Suprapubic skin (tissue), 4 donors: ENCODE results near the gene DENND4C.

Experiments used
- EP300 ChIP-seq: sonication (generic); formaldehyde crosslinking; IDR thresholded peaks from one replicate; pipeline ENCODE4 v1.6.1; 2017; ENCODE audit warnings: antibody characterized with exemption
- POLR2A ChIP-seq, 2 donors: fragments of 450-650 bp; IDR thresholded peaks; one replicate each; pipeline ENCODE4 v1.6.1; 2017; ENCODE audit warnings: antibody characterized with exemption in 2 of 2, mild to moderate bottlenecking in 2 of 2, moderate library complexity in 2 of 2
- POLR2AphosphoS5 ChIP-seq, 3 donors: sonication (generic); formaldehyde crosslinking; IDR thresholded peaks; one replicate each; pipeline ENCODE4 v1.6.1; 2017; ENCODE audit warnings: antibody characterized with exemption in 3 of 3
- TF ChIP-seq, protein P1 (sequence below), 2 donors: fragments of 200-600 bp in 1 of 2; fragments of 450-650 bp in 1 of 2; sonication (generic) in 1 of 2; IDR thresholded peaks; one replicate each; pipeline ENCODE4 v1.5.1; 2016 to 2019; ENCODE audit warnings: antibody characterized with exemption in 2 of 2, mild to moderate bottlenecking in 1 of 2, moderate library complexity in 1 of 2

DNA sequence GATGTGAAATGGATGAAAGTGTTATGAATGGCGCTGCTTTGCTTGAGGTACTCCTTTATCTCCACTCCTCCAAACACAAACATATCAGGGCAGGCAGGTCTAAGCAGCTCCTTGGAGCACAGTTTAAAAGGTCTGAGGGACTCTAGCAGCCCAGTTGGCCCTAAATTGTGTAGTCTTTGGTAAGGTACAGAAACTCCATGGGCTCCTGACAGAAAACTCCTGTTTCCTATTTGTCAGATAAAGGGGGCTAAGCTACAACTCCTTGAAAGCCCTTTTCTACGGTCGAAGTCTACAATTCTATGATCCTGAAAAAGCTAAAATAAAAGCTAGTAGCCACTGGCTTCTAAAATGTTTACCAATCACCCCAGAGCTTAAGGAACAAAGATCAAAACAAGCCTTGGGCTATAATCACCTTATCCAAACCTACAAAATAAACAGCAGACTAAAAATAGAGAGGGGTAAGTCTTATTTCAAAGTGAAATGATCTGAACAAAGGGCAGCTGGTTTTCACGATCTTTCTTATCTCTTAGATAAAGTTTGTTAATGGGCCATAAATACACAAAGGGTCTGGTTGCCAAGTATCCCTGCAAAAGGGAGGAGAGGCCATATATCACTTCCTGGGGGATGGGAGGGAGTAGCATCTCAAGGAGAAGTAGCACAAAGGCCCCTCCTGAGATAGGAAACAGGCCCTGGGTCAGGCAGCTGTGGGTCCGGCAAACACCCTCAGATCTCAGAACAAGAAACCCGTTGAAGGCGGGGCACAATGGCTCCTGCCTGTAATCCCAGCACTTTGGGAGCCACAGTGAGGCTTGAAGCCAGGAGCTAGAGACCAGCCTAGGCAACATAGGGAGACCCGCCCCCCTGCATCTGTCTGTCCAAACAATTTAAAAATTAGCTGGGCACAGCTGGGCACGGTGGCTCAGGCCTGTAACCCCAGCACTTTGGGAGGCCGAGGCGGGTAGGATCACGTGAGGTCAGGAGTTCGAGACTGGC is 28.3 kb upstream of the DENND4C start:
- TF ChIP-seq POLR2A (IDR thresholded peaks at IDR 0.05) = no peak
- TF ChIP-seq, protein P1, sequence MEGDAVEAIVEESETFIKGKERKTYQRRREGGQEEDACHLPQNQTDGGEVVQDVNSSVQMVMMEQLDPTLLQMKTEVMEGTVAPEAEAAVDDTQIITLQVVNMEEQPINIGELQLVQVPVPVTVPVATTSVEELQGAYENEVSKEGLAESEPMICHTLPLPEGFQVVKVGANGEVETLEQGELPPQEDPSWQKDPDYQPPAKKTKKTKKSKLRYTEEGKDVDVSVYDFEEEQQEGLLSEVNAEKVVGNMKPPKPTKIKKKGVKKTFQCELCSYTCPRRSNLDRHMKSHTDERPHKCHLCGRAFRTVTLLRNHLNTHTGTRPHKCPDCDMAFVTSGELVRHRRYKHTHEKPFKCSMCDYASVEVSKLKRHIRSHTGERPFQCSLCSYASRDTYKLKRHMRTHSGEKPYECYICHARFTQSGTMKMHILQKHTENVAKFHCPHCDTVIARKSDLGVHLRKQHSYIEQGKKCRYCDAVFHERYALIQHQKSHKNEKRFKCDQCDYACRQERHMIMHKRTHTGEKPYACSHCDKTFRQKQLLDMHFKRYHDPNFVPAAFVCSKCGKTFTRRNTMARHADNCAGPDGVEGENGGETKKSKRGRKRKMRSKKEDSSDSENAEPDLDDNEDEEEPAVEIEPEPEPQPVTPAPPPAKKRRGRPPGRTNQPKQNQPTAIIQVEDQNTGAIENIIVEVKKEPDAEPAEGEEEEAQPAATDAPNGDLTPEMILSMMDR (IDR thresholded peaks at IDR 0.05) = no peak
- TF ChIP-seq POLR2AphosphoS5 (IDR thresholded peaks at IDR 0.05) = no peak
- TF ChIP-seq EP300 = no peak
